ENCODE results near the gene ZDHHC14.
"Not testable (repeated sequence)": the region's sequence is repeated elsewhere in the genome, so short reads cannot be mapped to it uniquely, and the experiment has no call there.

The ZDHHC14 gene

DNA sequence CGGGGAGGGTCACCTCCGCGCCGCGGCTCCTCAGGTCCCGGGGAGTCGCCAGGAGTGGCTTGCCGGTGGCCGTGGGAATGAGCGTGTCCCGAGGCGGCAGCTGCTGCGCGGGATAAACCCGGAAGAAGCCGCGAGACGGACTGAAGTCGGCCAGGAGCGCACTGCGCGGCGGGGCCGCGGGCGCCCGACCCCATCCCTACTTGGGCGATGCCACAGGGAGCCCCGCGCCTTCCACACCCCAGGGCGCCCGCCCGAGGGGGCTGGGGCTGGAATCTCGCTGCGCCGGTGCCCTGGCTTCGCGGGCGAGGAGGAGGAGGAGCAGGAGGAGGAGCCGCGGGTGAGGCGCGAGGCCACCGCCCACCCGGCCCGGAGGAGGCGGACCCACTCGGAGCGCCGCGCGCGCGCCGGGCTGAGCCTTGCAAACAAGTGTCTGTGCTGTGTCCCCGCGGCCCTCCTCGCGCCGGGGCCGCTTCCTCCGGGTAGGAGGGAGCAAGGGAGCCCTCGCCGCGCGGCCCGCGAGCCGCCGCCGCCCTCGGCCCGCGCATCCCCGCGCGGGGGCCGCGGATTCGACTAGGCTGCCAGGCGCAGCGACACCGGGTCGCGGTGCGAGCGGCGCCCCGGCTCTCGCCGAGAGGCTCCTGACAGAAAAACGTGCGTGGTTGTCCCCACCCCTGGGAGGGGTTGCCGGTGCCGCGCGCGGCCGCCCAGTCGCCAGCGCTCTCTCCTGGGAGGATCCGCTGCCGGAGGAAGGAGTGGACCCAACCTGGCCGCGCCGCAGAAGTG is at the start of gene ZDHHC14:
Gene ZDHHC14, plus strand, starts transcription at position 412 of the 783 bp plus-strand sequence.
- DNase-seq (peak; percentile 88), ATAC-seq (replicated peaks) (peak; percentile 78 to 80)
- H3K4me3 Mint-ChIP-seq = peak within 1 kb of the TSS; percentile 89 to 91
- peaks cover 24 to 31% of the 10 kb centered on the region in 2 donors for H3K36me3 Mint-ChIP-seq
- H3K27ac Mint-ChIP-seq = peak within 1 kb of the TSS; percentile 90
- H3K27me3 Mint-ChIP-seq = peaks cover 9 to 17% of the 10 kb centered on the region in 2 donors
- peaks cover 32 to 52% of the 10 kb centered on the region in 2 donors for H3K4me1 Mint-ChIP-seq
- H3K9me3 Mint-ChIP-seq = no peaks in the 10 kb centered on the region

- Mint-ChIP-seq H3K36me3 (no peaks in the 10 kb centered on the region), H3K27me3 (peaks cover 33 to 54% of the 10 kb centered on the region in 2 donors), H3K4me1 (no peaks in the 10 kb centered on the region), H3K27ac (no peak overlapping the region), H3K4me3 (no peak overlapping the region), H3K9me3 (no peaks in the 10 kb centered on the region)
- DNase-seq = no peak
- ATAC-seq (replicated peaks) = peak; percentile 25 to 63
Measured at GRCh38 chr6:157332813-157333212, 48.2 kb upstream of the ZDHHC14 start.

DNA sequence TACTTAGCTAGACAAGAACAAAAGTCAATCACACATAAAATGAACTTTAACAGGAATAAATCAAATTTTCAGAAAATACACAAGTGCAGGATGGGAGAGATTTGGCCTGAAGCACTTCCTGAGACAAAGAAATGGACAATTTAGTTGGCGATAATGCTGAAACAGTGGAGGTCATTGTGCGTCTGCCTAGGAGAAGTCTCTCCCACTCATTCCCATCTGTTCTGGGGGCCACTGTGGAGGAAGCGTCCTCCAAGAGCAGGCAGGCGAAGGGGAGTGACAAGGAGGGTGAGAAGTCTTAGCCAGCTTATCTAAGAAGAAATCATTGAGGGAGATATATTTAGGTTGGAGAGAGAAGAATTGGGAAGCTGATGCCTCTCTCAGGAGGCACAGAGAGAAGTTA is 47.5 kb upstream of the ZDHHC14 start:
- Mint-ChIP-seq H3K4me1 (no peaks in the 10 kb centered on the region), H3K27me3 (peaks cover 36 to 53% of the 10 kb centered on the region in 2 donors), H3K36me3 (no peaks in the 10 kb centered on the region), H3K27ac (no peak overlapping the region), H3K4me3 (no peak overlapping the region), H3K9me3 (no peaks in the 10 kb centered on the region)
- no peak for DNase-seq
- no peak for ATAC-seq (replicated peaks)

- no peaks in the 10 kb centered on the region for H3K4me1 Mint-ChIP-seq
- peaks cover 36 to 55% of the 10 kb centered on the region in 2 donors for H3K27me3 Mint-ChIP-seq
- H3K36me3 Mint-ChIP-seq = no peaks in the 10 kb centered on the region
- ATAC-seq (replicated peaks) (no peak), DNase-seq (no peak)
- no peak overlapping the region for H3K27ac Mint-ChIP-seq
- H3K9me3 Mint-ChIP-seq = no peaks in the 10 kb centered on the region
- no peak overlapping the region for H3K4me3 Mint-ChIP-seq
Measured at GRCh38 chr6:157333956-157334355, 47.0 kb upstream of the ZDHHC14 start.

DNA sequence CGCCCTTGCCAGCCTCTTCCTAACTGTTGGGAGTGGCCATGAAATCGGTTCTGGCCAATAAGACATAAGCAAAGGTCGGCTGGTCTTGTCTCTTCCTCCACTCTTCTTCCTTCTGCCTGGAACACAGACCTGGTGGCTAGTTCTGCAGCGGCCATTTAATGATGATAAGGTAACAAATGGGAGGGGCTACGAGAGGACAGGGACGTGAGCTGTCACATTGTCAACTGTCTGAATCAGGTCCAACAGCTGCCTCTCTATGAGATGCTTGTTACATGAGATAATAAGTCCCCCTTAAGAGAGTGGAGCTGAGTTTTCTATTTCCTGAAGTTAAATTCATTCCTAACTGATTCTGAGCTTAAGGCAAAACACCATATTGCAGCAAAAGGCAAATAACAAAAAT is 45.2 kb upstream of the ZDHHC14 start:
- Mint-ChIP-seq H3K4me3 (no peak overlapping the region), H3K27ac (no peak overlapping the region), H3K27me3 (peaks cover 40 to 55% of the 10 kb centered on the region in 2 donors), H3K4me1 (peaks cover 0 to 3% of the 10 kb centered on the region in 2 donors), H3K9me3 (no peaks in the 10 kb centered on the region), H3K36me3 (no peaks in the 10 kb centered on the region)
- no peak for ATAC-seq (replicated peaks)
- DNase-seq = no peak

GRCh38 chr6:157337276-157337675 is 43.7 kb upstream of the ZDHHC14 start:
- H3K9me3 Mint-ChIP-seq; ATAC-seq (replicated peaks); DNase-seq; H3K36me3 Mint-ChIP-seq; H3K27ac Mint-ChIP-seq; H3K4me1 Mint-ChIP-seq; H3K4me3 Mint-ChIP-seq: not testable (repeated sequence)
- H3K27me3 Mint-ChIP-seq = peaks cover 50 to 68% of the 10 kb centered on the region in 2 donors

GRCh38 chr6:157337751-157338150 is 43.2 kb upstream of the ZDHHC14 start:
- peaks cover 48 to 66% of the 10 kb centered on the region in 2 donors for H3K27me3 Mint-ChIP-seq
- H3K4me3 Mint-ChIP-seq = no peak overlapping the region
- H3K9me3 Mint-ChIP-seq = no peaks in the 10 kb centered on the region
- no peak overlapping the region for H3K27ac Mint-ChIP-seq
- no peak for ATAC-seq (replicated peaks)
- H3K36me3 Mint-ChIP-seq = no peaks in the 10 kb centered on the region
- H3K4me1 Mint-ChIP-seq = peaks cover 0 to 3% of the 10 kb centered on the region in 2 donors
- no peak for DNase-seq

GRCh38 chr6:157339432-157339831 is 41.6 kb upstream of the ZDHHC14 start:
- Mint-ChIP-seq H3K36me3 (no peaks in the 10 kb centered on the region), H3K4me3 (no peak overlapping the region), H3K27me3 (peaks cover 42 to 56% of the 10 kb centered on the region in 2 donors), H3K4me1 (peaks cover 0 to 3% of the 10 kb centered on the region in 2 donors), H3K9me3 (no peaks in the 10 kb centered on the region), H3K27ac (no peak overlapping the region)
- DNase-seq = no peak
- ATAC-seq (replicated peaks) = no peak

DNA sequence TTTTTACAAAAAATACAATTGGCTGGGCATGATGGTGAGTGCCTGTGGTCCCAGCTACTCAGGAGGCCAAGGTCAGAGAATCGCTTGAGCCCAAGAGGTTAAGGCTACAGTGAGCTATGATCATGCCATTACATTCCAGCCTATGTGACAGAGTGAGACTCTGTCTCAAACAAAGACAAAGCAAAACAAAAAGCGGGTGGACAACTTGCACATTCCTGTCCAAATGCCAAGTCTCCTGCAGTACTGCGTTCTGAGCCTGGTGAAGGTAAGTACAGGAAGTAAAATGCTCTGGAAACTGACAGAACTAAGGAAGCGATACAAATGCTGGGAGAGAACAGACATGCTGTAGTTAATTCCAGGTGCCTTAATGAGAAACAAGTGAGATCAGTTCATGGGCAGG is 37.3 kb upstream of the ZDHHC14 start:
- peaks cover 62 to 63% of the 10 kb centered on the region in 2 donors for H3K27me3 Mint-ChIP-seq
- peaks cover 2 to 4% of the 10 kb centered on the region in 2 donors for H3K9me3 Mint-ChIP-seq
- no peak overlapping the region for H3K4me3 Mint-ChIP-seq
- no peak for DNase-seq
- H3K36me3 Mint-ChIP-seq = peaks cover 0 to 3% of the 10 kb centered on the region in 2 donors
- no peak for ATAC-seq (replicated peaks)
- peaks cover 0 to 3% of the 10 kb centered on the region in 2 donors for H3K4me1 Mint-ChIP-seq
- H3K27ac Mint-ChIP-seq = no peak overlapping the region

- H3K27ac Mint-ChIP-seq = no peak overlapping the region
- DNase-seq = no peak
- peaks cover 46 to 50% of the 10 kb centered on the region in 2 donors for H3K27me3 Mint-ChIP-seq
- H3K4me1 Mint-ChIP-seq = no peaks in the 10 kb centered on the region
- peaks cover 7 to 8% of the 10 kb centered on the region in 2 donors for H3K9me3 Mint-ChIP-seq
- H3K4me3 Mint-ChIP-seq = no peak overlapping the region
- no peak for ATAC-seq (replicated peaks)
- H3K36me3 Mint-ChIP-seq = peaks cover 2 to 3% of the 10 kb centered on the region in 2 donors
Measured at GRCh38 chr6:157346373-157346772, 34.6 kb upstream of the ZDHHC14 start.

GRCh38 chr6:157358287-157358686 is 22.7 kb upstream of the ZDHHC14 start:
- Mint-ChIP-seq H3K36me3 (no peaks in the 10 kb centered on the region), H3K9me3 (no peaks in the 10 kb centered on the region), H3K4me1 (peaks cover 2 to 7% of the 10 kb centered on the region in 2 donors), H3K4me3 (no peak overlapping the region), H3K27ac (no peak overlapping the region), H3K27me3 (peaks cover 42 to 57% of the 10 kb centered on the region in 2 donors)
- no peak for ATAC-seq (replicated peaks)
- no peak for DNase-seq

- H3K4me1 Mint-ChIP-seq = no peaks in the 10 kb centered on the region
- peaks cover 43 to 45% of the 10 kb centered on the region in 2 donors for H3K27me3 Mint-ChIP-seq
- no peaks in the 10 kb centered on the region for H3K9me3 Mint-ChIP-seq
- H3K36me3 Mint-ChIP-seq = no peaks in the 10 kb centered on the region
- ATAC-seq (replicated peaks) = no peak
- H3K4me3 Mint-ChIP-seq = no peak overlapping the region
- H3K27ac Mint-ChIP-seq = no peak overlapping the region
- no peak for DNase-seq
Measured at GRCh38 chr6:157361886-157362285, 19.1 kb upstream of the ZDHHC14 start.

GRCh38 chr6:157364705-157365104 is 16.3 kb upstream of the ZDHHC14 start:
- ATAC-seq (replicated peaks) = no peak
- DNase-seq = no peak
- Mint-ChIP-seq H3K4me1 (peaks cover 9 to 16% of the 10 kb centered on the region in 2 donors), H3K4me3 (no peak overlapping the region), H3K27ac (no peak overlapping the region), H3K9me3 (peaks cover 0 to 4% of the 10 kb centered on the region in 2 donors), H3K36me3 (no peaks in the 10 kb centered on the region), H3K27me3 (peaks cover 28 to 29% of the 10 kb centered on the region in 2 donors)

GRCh38 chr6:157366648-157367047 is 14.3 kb upstream of the ZDHHC14 start:
- no peak overlapping the region for H3K27ac Mint-ChIP-seq
- no peak for DNase-seq
- H3K36me3 Mint-ChIP-seq = no peaks in the 10 kb centered on the region
- no peak overlapping the region for H3K4me3 Mint-ChIP-seq
- peaks cover 0 to 4% of the 10 kb centered on the region in 2 donors for H3K9me3 Mint-ChIP-seq
- H3K27me3 Mint-ChIP-seq = peaks cover 15 to 18% of the 10 kb centered on the region in 2 donors
- H3K4me1 Mint-ChIP-seq = peaks cover 13 to 23% of the 10 kb centered on the region in 2 donors
- no peak for ATAC-seq (replicated peaks)

Measured in stimulated activated naive B cell treated with anti-CD40 and anti-IgM and Interleukin-4, amounts not matched to agents 10 μg/mL and 1 μg/mL and 100 μg/mL, for 72 hours (primary cell).